Body of pancreas (tissue), 4 donors: Measurements from ENCODE around the gene GCKR. TPM values are rescaled to one million over a fixed set of nuclear protein-coding genes. Genes with fewer than 3 reads are reported as not detected.
"Not testable (repeated sequence)": the region's sequence is repeated elsewhere in the genome, so short reads cannot be mapped to it uniquely, and the experiment has no call there.

Experiments
- ATAC-seq: fragments of 150-250 bp; one replicate; pipeline ENCODE4 v1.9.1; 2016
- DNase-seq, 4 donors: peaks; one replicate each; pipeline ENCODE4 v3.0.0-alpha.2; 2019
- H3K27ac ChIP-seq, 4 donors: fragments of 200-600 bp; sonication (generic); 1 replicate in 3 of 4; 2 replicates in 1 of 4; pipeline versions ENCODE4 v1.5.1 to v1.6.1; 2016 to 2019; ENCODE audit warnings: mild to moderate bottlenecking in 1 of 4, mixed read lengths in 1 of 4, moderate library complexity in 1 of 4
- H3K27me3 ChIP-seq, 2 donors: fragments of 200-600 bp; sonication (generic); one replicate each; pipeline ENCODE4 v1.6.0; 2016; ENCODE audit warnings: mild to moderate bottlenecking in 1 of 2
- H3K36me3 ChIP-seq, 2 donors: fragments of 200-600 bp; sonication (generic); replicated peaks in 1 of 2; 2 replicates each; pipeline ENCODE4 v1.5.1; 2016; ENCODE audit warnings: low read depth in 2 of 2; ENCODE audit not compliant: insufficient read depth in 1 of 2
- H3K4me1 ChIP-seq: fragments of 200-600 bp; sonication (generic); one replicate; pipeline ENCODE4 v1.6.0; 2016
- H3K4me3 ChIP-seq, 2 donors: fragments of 200-600 bp; sonication (generic); 1 replicate in 1 of 2; 2 replicates in 1 of 2; pipeline ENCODE4 v1.5.1; 2016 to 2019
- H3K9me3 ChIP-seq, 3 donors: fragments of 200-600 bp; sonication (generic); 1 replicate in 2 of 3; 2 replicates in 1 of 3; pipeline ENCODE4 v1.5.1; 2016
- CTCF ChIP-seq, 7 experiments: fragments of 450-650 bp in 4 of 7; fragments of 200-600 bp in 3 of 7; sonication (generic) in 3 of 7; IDR thresholded peaks; one replicate each; pipeline ENCODE4 v1.5.1; 2016 to 2019; ENCODE audit warnings: antibody characterized with exemption in 7 of 7
- POLR2A ChIP-seq, 3 donors: fragments of 450-650 bp; IDR thresholded peaks; one replicate each; pipeline ENCODE4 v1.6.1; 2016; ENCODE audit warnings: antibody characterized with exemption in 3 of 3, mild to moderate bottlenecking in 2 of 3
- WGBS, 2 donors: methylation state at CpG; one replicate each; pipeline ENCODE4 v1.1.5; 2017; 5-methylcytosine and 5-hydroxymethylcytosine counted together
- intact Hi-C: fragments of 100-400 bp; cut with DNase I; formaldehyde crosslinking; loops from one replicate; pipeline ENCODE4 v1.15.1; 2023
- total RNA-seq, 2 donors: library from RNA; depleted of rRNA; stranded (reverse); fragments of >200 nt; gene quantifications; one replicate each; pipeline ENCODE4 v1.1.0, GENCODE V29; 2016

Gene GCKR
- total RNA-seq, 2 donors from 2014 or later, result 1.6 TPM; not detected in 1

- TF ChIP-seq POLR2A (IDR thresholded peaks at IDR 0.05), result no peak
- no peak for TF ChIP-seq CTCF (IDR thresholded peaks at IDR 0.05)
- Histone ChIP-seq H3K27me3 (no peaks in the 10 kb centered on the region), H3K36me3 (no peaks in the 10 kb centered on the region), H3K4me1 (no peaks in the 10 kb centered on the region), H3K9me3 (no peaks in the 10 kb centered on the region), H3K4me3 (no peak overlapping the region), H3K27ac (no peak overlapping the region)
- DNase-seq (no peak), ATAC-seq (no peak)
- intact Hi-C loops, result no loop called here
- 39 to 43% methylated on average over 1 of the region's 1 CpG for WGBS, 2 donors
Measured at GRCh38 chr2:27549303-27549702, 52.7 kb downstream of the GCKR start.

GRCh38 chr2:27551514-27551913, 54.9 kb downstream of the GCKR start:
- no peak for ATAC-seq
- Histone ChIP-seq H3K27ac (no peak overlapping the region), H3K4me3 (no peak overlapping the region), H3K4me1 (no peaks in the 10 kb centered on the region), H3K27me3 (peaks cover 0 to 3% of the 10 kb centered on the region in 2 donors), H3K36me3 (no peaks in the 10 kb centered on the region), H3K9me3 (no peaks in the 10 kb centered on the region)
- TF ChIP-seq POLR2A (IDR thresholded peaks at IDR 0.05) (no peak), CTCF (IDR thresholded peaks at IDR 0.05) (no peak)
- WGBS, 2 donors, result 93 to 100% methylated on average over 1 of the region's 1 CpG
- intact Hi-C loops, result no loop called here
- no peak for DNase-seq

- H3K9me3 ChIP-seq, result no peaks in the 10 kb centered on the region
- WGBS, 2 donors, result 72 to 78% methylated on average over 2 of the region's 2 CpGs
- no peak for ATAC-seq
- no peaks in the 10 kb centered on the region for H3K4me1 ChIP-seq
- no peak for DNase-seq
- no peak overlapping the region for H3K27ac ChIP-seq
- H3K4me3 ChIP-seq, result no peak overlapping the region
- peaks cover 0 to 3% of the 10 kb centered on the region in 2 donors for H3K27me3 ChIP-seq
- no peak for TF ChIP-seq POLR2A (IDR thresholded peaks at IDR 0.05)
- no peak for TF ChIP-seq CTCF (IDR thresholded peaks at IDR 0.05)
- intact Hi-C loops, result no loop called here
- H3K36me3 ChIP-seq, result no peaks in the 10 kb centered on the region
Measured at GRCh38 chr2:27552941-27553340, 56.3 kb downstream of the GCKR start.

GRCh38 chr2:27554451-27554850, 57.8 kb downstream of the GCKR start:
- ATAC-seq, H3K9me3 ChIP-seq, H3K27ac ChIP-seq, H3K36me3 ChIP-seq, H3K4me3 ChIP-seq, intact Hi-C loops, H3K27me3 ChIP-seq, DNase-seq, H3K4me1 ChIP-seq: not testable (repeated sequence)
- 70 to 85% methylated on average over 3 of the region's 3 CpGs for WGBS, 2 donors

- Histone ChIP-seq H3K4me1 (no peaks in the 10 kb centered on the region), H3K4me3 (no peak overlapping the region), H3K27ac (no peak overlapping the region), H3K9me3 (no peaks in the 10 kb centered on the region), H3K27me3 (peaks cover 0 to 3% of the 10 kb centered on the region in 2 donors), H3K36me3 (no peaks in the 10 kb centered on the region)
- WGBS, 2 donors, result 53 to 68% methylated on average over 2 of the region's 2 CpGs
- ATAC-seq (no peak), DNase-seq (no peak)
- TF ChIP-seq CTCF (IDR thresholded peaks at IDR 0.05), result no peak
- TF ChIP-seq POLR2A (IDR thresholded peaks at IDR 0.05), result no peak
- intact Hi-C loops, result no loop called here
Measured at GRCh38 chr2:27559228-27559627, 62.6 kb downstream of the GCKR start.
